RKO (cell line): Measurements from ENCODE around the gene PIGN.

Source experiments
- DNase-seq: peaks from one replicate; pipeline ENCODE4 v3.0.0-alpha.2; 2016; ENCODE audit warnings: low spot score

PIGN gene

DNA sequence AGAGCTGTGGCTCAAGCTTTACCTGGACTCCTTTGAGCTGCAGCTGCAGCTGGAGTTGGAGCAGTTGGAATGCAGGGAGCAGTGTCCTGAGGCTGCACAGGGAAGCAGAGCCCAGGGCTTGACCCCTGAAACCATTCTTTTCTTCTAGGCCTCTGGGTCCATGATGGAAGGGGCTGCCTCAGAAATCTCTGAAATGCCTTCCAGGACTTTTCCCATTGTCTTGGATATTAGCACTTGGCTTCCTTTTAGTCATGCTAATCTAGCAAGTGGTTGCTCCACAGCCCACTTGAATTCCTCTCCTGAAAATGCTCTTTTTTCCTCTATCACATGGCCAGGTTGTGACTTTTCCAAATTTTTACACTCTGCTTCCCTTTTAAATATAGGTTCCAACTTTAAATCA is 185.5 kb downstream of the PIGN start:
- DNase-seq: no peak

DNA sequence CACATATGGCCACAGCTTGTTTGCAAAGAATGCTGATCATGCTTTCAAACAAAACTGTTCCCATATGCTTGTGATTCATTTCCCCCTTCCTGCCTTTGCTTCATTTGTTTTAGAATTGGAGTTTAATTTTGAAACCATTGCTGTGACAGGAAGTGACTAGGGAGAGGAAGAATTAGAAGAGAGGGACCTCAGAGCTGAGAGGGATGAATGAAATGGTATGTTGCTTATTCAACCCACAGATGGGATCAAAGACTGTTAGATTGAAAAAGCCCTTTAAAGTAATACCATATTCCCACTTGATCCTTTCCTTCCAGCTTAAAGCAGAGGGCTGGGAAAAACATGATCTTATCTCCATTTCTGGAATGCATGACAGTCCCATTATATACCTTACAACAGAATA is 187.9 kb downstream of the PIGN start:
- DNase-seq: no peak

DNA sequence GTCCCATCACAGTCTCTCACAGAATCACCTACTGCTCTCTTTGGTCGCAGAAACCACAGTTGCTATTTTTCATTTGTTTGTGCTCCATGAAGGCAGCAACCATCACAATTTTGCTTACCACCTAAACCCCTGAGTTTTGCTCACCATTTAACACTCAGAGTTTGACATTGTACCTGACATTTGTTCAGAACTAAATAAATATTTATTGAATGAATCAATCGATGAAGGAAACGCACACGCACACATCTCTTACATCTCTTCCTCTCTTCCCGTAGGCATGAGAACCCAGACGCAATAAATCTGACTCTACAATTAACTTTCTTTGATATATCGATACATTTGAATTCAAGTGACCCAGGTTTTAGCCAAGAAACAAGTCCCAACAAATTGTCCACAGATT is 188.5 kb downstream of the PIGN start:
- DNase-seq: no peak

DNA sequence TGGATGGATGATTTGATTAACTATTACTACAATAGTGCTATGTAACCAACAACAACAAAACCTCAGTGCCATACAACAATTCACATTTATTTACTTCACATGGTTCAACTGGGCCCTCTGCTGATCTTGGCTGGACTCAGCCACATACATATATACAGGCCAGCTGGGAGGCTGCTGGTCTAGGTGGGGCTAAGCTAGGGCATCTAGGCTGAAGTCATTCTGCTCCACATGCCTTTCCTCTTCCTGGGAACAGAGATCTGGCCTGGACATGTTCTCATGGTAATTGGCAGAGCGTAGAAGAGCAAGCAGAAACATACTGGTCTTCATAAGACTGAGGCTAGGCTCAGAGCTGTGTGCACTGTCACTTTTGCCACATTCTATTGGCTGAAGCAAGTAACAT is 191.2 kb downstream of the PIGN start:
- DNase-seq: no peak

DNA sequence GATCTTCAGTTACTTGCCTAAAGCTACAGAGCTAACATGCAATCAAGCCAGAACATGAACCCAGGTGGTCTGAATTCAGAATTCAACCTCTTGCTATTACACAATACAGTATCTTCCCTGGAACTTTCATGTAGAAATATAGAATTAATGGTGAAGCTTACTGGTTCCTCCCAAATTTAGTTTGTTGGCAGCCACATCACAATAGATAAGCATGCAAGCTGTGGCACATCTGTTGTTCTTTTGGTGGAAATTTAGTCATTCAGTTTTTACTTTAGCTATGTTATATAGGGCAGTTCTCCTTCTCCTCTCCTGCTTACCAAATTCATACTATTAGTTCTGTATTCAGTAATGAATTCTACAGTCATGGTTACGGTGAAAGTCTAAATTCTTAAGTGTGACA is 193.0 kb downstream of the PIGN start:
- DNase-seq: no peak

- peak; percentile 7 for DNase-seq
Measured at GRCh38 chr18:61992923-61993322, 193.9 kb downstream of the PIGN start.

DNA sequence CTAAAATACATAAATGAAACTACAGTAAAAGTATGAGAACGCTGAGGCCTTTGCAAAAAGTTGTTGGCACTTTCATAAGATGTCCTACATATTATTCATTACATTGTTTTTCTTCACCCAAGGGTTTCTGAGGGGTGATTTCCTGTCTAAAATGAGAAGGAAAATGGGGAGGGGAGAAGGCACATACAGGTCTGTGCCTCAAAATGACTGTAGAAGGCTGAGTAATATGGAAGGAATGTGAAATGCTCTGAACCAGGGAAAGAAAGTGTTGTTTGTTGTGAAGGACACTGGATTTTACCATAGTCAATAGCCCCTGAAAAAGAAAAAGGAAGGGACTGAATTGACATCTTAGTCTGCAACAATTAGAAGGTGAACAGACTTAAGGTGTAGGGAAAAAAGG is 194.6 kb downstream of the PIGN start:
- DNase-seq: peak; percentile 50

DNA sequence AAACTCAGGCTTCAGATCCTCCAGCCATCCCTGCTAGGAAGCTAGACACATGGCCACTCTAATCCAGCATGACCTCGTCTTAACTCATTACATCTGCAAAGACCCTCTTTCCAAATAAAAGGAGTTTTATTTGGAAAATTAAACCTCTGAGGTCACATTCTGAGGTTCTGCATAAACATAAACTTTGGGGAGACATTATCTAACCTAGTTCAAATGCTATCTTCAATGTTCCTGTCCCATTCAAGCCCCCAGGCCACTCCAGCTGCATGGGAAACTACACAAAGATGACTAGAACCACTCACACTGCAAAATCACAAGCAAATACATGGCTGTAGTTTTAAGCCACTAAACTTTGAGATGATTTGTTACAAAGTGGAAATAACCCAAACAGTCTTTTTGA is 195.0 kb downstream of the PIGN start:
- no peak for DNase-seq

DNA sequence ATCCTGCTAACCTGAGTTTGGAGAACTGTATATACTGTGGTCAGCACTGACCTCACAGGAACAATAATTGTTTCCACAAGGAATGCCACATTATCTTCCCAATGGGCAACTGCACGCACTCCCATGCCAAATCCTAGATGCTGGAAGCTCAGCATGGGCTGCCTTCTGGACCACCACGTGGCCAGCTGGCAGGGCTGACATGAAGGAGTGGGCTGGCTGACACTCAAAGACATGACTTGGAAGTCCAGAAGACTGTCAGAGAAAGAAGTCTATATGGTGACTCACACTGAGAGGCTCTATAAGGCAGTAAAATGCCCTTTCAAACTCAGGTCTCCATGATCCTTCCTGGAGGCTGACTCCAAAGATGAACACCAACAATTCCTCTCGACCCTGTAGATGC is 195.7 kb downstream of the PIGN start:
- peak; percentile 6 for DNase-seq
